22Rv1 (cell line): Measurements from ENCODE around the gene CCL28.

Source experiments
- ZFX ChIP-seq: fragments of 450-650 bp; IDR thresholded peaks from 2 replicates; pipeline ENCODE4 v1.6.1; 2017; ENCODE audit warnings: antibody characterized with exemption, borderline replicate concordance
- TF ChIP-seq, protein P1 (sequence below): fragments of 450-650 bp; IDR thresholded peaks from 2 replicates; pipeline ENCODE4 v1.5.1; 2017; ENCODE audit warnings: mild to moderate bottlenecking

DNA sequence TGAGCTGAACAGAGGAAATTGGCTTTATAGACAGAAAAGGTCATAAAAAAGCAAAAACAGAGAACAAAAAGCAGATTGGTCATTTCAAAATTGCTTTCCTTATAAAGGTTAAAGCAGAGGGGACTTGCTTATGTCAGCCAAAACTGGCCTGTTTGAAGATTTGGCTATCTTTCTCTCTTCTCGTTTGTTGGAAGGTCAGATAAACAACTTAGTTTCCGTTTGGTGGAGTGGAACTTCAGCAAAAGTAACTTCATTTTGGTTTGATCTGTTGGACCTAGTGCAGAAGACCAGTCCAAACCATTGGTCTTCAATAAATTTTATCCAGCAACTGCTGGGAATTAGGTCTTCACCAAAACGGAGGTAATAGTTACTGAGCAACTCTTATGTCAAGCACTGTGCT, 53.9 kb downstream of the CCL28 start:
- TF ChIP-seq, protein P1, sequence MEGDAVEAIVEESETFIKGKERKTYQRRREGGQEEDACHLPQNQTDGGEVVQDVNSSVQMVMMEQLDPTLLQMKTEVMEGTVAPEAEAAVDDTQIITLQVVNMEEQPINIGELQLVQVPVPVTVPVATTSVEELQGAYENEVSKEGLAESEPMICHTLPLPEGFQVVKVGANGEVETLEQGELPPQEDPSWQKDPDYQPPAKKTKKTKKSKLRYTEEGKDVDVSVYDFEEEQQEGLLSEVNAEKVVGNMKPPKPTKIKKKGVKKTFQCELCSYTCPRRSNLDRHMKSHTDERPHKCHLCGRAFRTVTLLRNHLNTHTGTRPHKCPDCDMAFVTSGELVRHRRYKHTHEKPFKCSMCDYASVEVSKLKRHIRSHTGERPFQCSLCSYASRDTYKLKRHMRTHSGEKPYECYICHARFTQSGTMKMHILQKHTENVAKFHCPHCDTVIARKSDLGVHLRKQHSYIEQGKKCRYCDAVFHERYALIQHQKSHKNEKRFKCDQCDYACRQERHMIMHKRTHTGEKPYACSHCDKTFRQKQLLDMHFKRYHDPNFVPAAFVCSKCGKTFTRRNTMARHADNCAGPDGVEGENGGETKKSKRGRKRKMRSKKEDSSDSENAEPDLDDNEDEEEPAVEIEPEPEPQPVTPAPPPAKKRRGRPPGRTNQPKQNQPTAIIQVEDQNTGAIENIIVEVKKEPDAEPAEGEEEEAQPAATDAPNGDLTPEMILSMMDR: no peak
- TF ChIP-seq ZFX: no peak
